Caco-2 (cell line): ENCODE data around the gene ATP9B. TPM values are rescaled to one million over a fixed set of nuclear protein-coding genes. Genes with fewer than 3 reads are reported as not detected.

Experiments used
- BruUV-seq: library from RNA; stranded (reverse); fragments of 400-500 nt; replicated peaks from 2 replicates; lab custom pipeline; 2021; lab: Mats Ljungman, UMichigan
- CTCF ChIA-PET: fragments of 300-600 bp; sonication (Branson Sonifier 250); formaldehyde crosslinking; loops from one replicate; lab custom pipeline; 2022; ENCODE audit warnings: antibody characterized with exemption; lab: Charles Lee
- POLR2A ChIA-PET: fragments of 300-600 bp; sonication (Branson Sonifier 250); formaldehyde crosslinking; loops from one replicate; lab custom pipeline; 2022; ENCODE audit warnings: antibody characterized with exemption; lab: Charles Lee
- DNase-seq, 2 experiments: peaks; one replicate each; pipeline versions ENCODE4 v3.0.0 to v3.0.0-alpha.2; 2020 to 2022
- H3K27me3 ChIP-seq: replicated peaks from 2 replicates; pipeline ENCODE4 v1.6.0; 2011; ENCODE audit warnings: low read length; ENCODE audit not compliant: control insufficient read depth, insufficient read depth
- H3K36me3 ChIP-seq: 2 replicates; pipeline ENCODE4 v1.5.1; 2011; ENCODE audit warnings: low read length; ENCODE audit not compliant: control insufficient read depth, insufficient read depth
- H3K4me1 ChIP-seq: fragments of 250-450 bp; sonication (Bioruptor Pico); 2 replicates; pipeline ENCODE4 v1.5.1; 2020; ENCODE audit warnings: mild to moderate bottlenecking
- H3K4me3 ChIP-seq: 2 replicates; pipeline ENCODE4 v1.5.1; 2011; ENCODE audit warnings: low read depth, mild to moderate bottlenecking, control low read depth, low read length
- H3K9me3 ChIP-seq: fragments of 250-450 bp; sonication (Bioruptor Pico); 2 replicates; pipeline ENCODE4 v1.5.1; 2020; ENCODE audit warnings: mild to moderate bottlenecking, moderate library complexity
- H3K27ac Mint-ChIP-seq: one replicate; pipeline ENCODE4 v1.8.0; 2022; ENCODE audit warnings: mixed read lengths; ENCODE audit not compliant: unreplicated experiment
- H3K27me3 Mint-ChIP-seq: one replicate; pipeline ENCODE4 v1.8.0; 2022; ENCODE audit warnings: mixed read lengths; ENCODE audit not compliant: insufficient read depth, unreplicated experiment
- H3K36me3 Mint-ChIP-seq: one replicate; pipeline ENCODE4 v1.8.0; 2022; ENCODE audit warnings: mild to moderate bottlenecking, mixed read lengths; ENCODE audit not compliant: insufficient read depth, unreplicated experiment
- H3K4me1 Mint-ChIP-seq: one replicate; pipeline ENCODE4 v1.8.0; 2022; ENCODE audit warnings: low read depth, mixed read lengths; ENCODE audit not compliant: unreplicated experiment
- H3K4me3 Mint-ChIP-seq: one replicate; pipeline ENCODE4 v1.8.0; 2022; ENCODE audit warnings: mild to moderate bottlenecking, moderate library complexity, mixed read lengths; ENCODE audit not compliant: unreplicated experiment
- H3K9me3 Mint-ChIP-seq: one replicate; pipeline ENCODE4 v1.8.0; 2022; ENCODE audit warnings: mixed read lengths; ENCODE audit not compliant: unreplicated experiment
- intact Hi-C: fragments of 100-400 bp; cut with micrococcal nuclease; formaldehyde crosslinking; loops from one replicate; pipeline ENCODE4 v1.10.0; 2022; ENCODE audit not compliant: unreplicated experiment
- total RNA-seq: library from RNA; stranded (reverse); gene quantifications from 2 replicates; pipeline ENCODE4 v1.2.3, GENCODE V29; 2022
- TF ChIP-seq, protein P1 (sequence below), 2 experiments: fragments of 200-600 bp in 1 of 2; IDR thresholded peaks; 1 replicate in 1 of 2; 2 replicates in 1 of 2; pipeline versions ENCODE4 v1.5.1 to v1.8.0; 2011 to 2022; ENCODE audit warnings: antibody characterized with exemption in 1 of 2, control low read depth in 1 of 2, inconsistent platforms in 1 of 2, low read depth in 1 of 2, low read length in 1 of 2, mild to moderate bottlenecking in 1 of 2, moderate library complexity in 1 of 2; ENCODE audit not compliant: insufficient read depth in 1 of 2, severe bottlenecking in 1 of 2, unreplicated experiment in 1 of 2

ATP9B gene
- total RNA-seq, 1 experiment from 2014 or later = 15.8 TPM

- H3K27me3 ChIP-seq = no peaks in the 10 kb centered on the region
- ChIA-PET CTCF (no interaction called here), POLR2A (no interaction called here)
- Mint-ChIP-seq H3K9me3 (no peaks in the 10 kb centered on the region), H3K27ac (no peak overlapping the region), H3K27me3 (no peaks in the 10 kb centered on the region), H3K36me3 (no peaks in the 10 kb centered on the region), H3K4me3 (no peak overlapping the region), H3K4me1 (no peaks in the 10 kb centered on the region)
- TF ChIP-seq, protein P1, sequence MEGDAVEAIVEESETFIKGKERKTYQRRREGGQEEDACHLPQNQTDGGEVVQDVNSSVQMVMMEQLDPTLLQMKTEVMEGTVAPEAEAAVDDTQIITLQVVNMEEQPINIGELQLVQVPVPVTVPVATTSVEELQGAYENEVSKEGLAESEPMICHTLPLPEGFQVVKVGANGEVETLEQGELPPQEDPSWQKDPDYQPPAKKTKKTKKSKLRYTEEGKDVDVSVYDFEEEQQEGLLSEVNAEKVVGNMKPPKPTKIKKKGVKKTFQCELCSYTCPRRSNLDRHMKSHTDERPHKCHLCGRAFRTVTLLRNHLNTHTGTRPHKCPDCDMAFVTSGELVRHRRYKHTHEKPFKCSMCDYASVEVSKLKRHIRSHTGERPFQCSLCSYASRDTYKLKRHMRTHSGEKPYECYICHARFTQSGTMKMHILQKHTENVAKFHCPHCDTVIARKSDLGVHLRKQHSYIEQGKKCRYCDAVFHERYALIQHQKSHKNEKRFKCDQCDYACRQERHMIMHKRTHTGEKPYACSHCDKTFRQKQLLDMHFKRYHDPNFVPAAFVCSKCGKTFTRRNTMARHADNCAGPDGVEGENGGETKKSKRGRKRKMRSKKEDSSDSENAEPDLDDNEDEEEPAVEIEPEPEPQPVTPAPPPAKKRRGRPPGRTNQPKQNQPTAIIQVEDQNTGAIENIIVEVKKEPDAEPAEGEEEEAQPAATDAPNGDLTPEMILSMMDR (IDR thresholded peaks at IDR 0.05; ENCODE audit: insufficient read depth in 1 of 2, low read depth in 1 of 2, low read length in 1 of 2, severe bottlenecking in 1 of 2, unreplicated experiment in 1 of 2) = no peak
- intact Hi-C loops = no loop called here
- no peak overlapping the region for H3K4me3 ChIP-seq
- no peaks in the 10 kb centered on the region for H3K9me3 ChIP-seq
- no TSS peak for BruUV-seq
- no peaks in the 10 kb centered on the region for H3K4me1 ChIP-seq
- DNase-seq = no peak
- no peaks in the 10 kb centered on the region for H3K36me3 ChIP-seq
Measured at GRCh38 chr18:79413426-79413825, 344.2 kb downstream of the ATP9B start.

DNA sequence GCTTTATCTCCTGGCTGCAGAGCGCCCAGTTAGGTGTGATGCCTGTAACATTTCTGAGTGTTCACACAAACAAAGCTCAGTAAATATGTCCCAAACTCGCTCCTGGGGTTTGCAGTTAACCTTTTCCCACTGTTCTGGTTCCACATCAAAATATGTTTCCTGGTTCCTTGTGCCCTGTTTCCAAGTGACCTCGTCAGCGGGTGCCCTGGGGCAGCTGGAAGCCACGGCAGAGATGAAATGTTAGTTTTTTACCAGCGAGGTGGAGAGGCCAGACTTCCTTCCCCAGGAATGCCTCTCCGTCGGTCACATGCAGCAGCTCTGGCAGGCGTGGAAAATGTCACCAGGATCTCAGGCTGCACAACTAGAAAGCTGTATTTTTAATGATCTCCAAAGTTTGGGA lies 344.7 kb downstream of the ATP9B start:
- Mint-ChIP-seq H3K4me1 (no peaks in the 10 kb centered on the region), H3K27me3 (no peaks in the 10 kb centered on the region), H3K9me3 (no peaks in the 10 kb centered on the region), H3K27ac (no peak overlapping the region), H3K36me3 (no peaks in the 10 kb centered on the region), H3K4me3 (no peak overlapping the region)
- no TSS peak for BruUV-seq
- no peaks in the 10 kb centered on the region for H3K4me1 ChIP-seq
- no peaks in the 10 kb centered on the region for H3K27me3 ChIP-seq
- CTCF ChIA-PET = no interaction called here
- no peak overlapping the region for H3K4me3 ChIP-seq
- TF ChIP-seq, protein P1 (IDR thresholded peaks at IDR 0.05; ENCODE audit: insufficient read depth in 1 of 2, low read depth in 1 of 2, low read length in 1 of 2, severe bottlenecking in 1 of 2, unreplicated experiment in 1 of 2) = no peak
- no peaks in the 10 kb centered on the region for H3K36me3 ChIP-seq
- no peaks in the 10 kb centered on the region for H3K9me3 ChIP-seq
- DNase-seq = no peak
- intact Hi-C loops = no loop called here
- POLR2A ChIA-PET = no interaction called here

- TF ChIP-seq, protein P1 (IDR thresholded peaks at IDR 0.05; ENCODE audit: insufficient read depth in 1 of 2, low read depth in 1 of 2, low read length in 1 of 2, severe bottlenecking in 1 of 2, unreplicated experiment in 1 of 2) = no peak
- Mint-ChIP-seq H3K4me1 (no peaks in the 10 kb centered on the region), H3K36me3 (no peaks in the 10 kb centered on the region), H3K27ac (no peak overlapping the region), H3K9me3 (no peaks in the 10 kb centered on the region), H3K27me3 (no peaks in the 10 kb centered on the region), H3K4me3 (no peak overlapping the region)
- Histone ChIP-seq H3K27me3 (no peaks in the 10 kb centered on the region), H3K4me3 (no peak overlapping the region), H3K9me3 (no peaks in the 10 kb centered on the region), H3K36me3 (no peaks in the 10 kb centered on the region), H3K4me1 (no peaks in the 10 kb centered on the region)
- ChIA-PET CTCF (no interaction called here), POLR2A (no interaction called here)
- intact Hi-C loops = no loop called here
- no TSS peak for BruUV-seq
- no peak for DNase-seq
Measured at GRCh38 chr18:79416022-79416676, 347.0 kb downstream of the ATP9B start.
